Measurements from ENCODE around the gene BICDL1. TPM values are rescaled to one million over a fixed set of nuclear protein-coding genes. Genes with fewer than 3 reads are reported as not detected.

BICDL1 gene
- polyA plus RNA-seq, 3 donors, result 34.3 to 39.1 (median 36.2) TPM

DNA sequence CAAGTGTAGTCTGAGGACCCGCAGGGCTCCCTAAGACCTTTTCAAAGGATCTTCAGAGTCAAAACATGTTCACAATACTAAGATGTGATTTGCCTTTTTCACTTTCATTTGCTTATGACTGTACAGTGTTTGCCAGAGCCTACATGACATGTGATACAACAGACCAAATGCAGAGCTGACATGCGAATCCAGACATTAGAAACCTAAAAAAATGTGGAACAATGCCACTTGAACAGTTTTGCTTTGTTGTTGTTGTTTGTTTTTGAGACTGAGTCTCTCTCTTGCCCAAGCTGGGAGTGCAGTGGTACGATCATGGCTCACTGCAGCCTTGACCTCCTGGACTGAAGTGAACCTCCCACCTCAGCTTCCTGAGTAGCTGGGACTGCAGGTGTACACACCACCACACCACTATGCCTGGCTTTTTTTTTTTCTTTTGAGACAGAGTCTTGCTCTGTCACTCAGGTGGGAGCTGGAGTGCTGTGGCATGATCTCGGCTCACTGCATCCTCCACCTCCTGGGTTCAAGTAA, 132.8 kb downstream of the BICDL1 start:
- no peak for DNase-seq (ENCODE audit: low read depth in 3 of 3, low spot score in 2 of 3)

DNA sequence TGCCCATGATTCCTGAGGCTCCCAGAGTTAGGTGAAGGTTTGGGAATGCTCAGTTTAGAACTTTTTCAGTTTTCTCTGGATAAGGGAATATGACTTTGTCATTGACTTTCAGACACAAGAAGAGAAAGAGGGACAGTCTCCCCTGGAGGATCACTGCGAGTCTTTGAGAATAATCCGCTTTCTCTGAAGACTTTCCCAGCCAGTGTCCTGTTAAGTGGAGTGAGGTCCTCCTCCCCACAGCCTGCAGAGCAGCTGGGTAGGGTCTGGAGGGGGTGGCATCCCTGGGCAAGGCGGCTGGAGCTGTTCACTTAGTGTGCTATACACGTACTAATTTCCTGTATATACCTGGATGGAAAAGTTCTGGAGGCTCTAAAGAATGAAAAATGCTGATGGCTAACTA, 136.0 kb downstream of the BICDL1 start:
- DNase-seq (ENCODE audit: low read depth in 3 of 3, low spot score in 2 of 3), result no peak

DNA sequence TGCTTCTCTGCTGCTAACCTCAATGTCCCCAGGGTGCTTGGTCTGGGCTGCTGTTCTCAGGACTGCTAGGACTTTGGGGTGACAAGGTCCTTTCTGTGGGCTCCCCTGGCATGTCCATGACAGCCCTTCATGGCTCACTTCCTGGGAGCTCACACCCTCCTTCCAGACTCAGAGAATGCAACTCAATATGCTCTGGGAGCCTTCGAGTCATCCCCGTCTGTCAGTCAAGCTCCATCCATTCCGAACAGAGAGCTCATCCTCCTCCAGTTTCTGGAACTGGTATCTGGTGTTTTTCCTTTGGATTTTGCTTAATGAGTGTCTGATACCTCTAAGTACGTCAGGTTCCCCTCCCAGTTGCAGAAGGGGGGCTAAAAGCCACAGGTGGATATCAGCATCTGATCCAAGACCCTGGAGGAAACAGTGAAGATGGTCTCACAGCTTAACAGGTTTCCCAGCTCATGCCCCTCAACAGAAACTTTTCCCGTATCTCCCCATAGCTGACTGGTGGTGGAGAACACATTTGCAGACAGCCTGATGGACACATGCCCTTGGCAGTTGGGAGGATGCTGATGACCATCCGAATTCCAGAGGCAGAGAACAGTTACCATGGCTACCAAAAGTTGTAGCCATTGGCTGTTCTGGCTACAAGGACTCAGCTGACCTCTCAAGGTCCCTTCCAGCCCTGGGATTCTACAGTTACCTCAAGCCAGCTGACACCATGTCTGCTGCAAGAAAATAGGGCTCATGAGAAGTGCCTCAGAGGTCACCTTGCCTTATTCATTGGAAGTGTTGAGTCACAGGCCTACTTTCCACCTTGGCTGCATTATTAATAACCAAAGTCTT, 137.0 kb downstream of the BICDL1 start:
- no peak for DNase-seq (ENCODE audit: low read depth in 3 of 3, low spot score in 2 of 3)

DNA sequence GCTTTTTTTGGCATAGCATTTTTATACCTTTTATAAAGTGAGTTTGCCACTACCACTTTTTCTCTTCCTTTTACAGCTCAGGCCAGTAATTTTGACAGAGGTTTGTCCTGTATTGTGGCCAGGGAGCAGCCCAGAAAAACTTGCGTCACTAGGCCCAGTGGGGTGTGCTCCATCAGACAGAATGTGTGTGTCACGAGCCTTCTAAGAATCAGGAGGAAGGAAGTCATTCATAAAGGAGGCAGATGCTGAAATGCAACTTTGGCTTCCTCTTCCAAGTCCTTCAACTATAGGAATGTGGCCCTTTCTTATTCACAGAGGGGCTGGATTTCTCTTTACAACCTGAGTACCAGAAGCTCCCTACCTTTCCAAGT, 137.6 kb downstream of the BICDL1 start:
- no peak for DNase-seq (ENCODE audit: low read depth in 3 of 3, low spot score in 2 of 3)

DNA sequence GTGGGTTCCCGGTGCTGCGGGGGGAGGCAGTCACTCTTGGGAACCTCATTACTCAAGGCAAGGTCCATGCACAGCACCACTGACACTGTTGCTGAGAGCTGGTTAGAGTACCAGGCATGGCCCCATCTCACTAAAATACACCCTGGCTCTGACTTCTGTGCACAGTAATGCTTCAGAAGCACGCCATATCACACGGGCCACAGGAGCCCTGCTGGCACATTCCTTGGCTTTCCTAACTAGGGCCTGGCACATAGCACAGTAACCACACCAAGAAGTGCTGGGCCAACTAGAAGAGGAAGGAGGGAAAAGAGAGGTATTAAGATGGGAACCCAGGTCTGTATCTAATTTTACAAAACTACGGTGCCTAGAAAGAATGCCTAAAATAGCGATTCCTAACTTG, 141.0 kb downstream of the BICDL1 start:
- no peak for DNase-seq (ENCODE audit: low read depth in 3 of 3, low spot score in 2 of 3)

DNA sequence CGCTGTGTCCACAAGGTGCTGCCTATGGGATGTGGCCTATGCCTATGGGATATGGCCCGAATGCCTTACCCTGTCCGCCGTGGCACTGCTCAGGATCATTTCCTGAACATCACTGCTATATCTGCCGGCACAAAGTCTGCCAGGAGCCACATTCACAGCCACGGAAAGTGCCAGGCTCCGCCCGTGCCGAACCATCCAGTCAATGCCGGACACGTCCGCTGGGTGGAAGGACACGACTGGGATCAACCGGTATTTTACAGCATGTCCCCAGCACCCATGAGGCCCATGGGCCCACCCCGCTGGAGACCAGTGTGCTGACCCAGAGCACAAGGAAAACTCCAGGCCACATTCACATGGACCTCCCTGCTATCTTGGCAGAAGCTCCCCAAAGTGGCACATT, 142.1 kb downstream of the BICDL1 start:
- no peak for DNase-seq (ENCODE audit: low read depth in 3 of 3, low spot score in 2 of 3)

DNA sequence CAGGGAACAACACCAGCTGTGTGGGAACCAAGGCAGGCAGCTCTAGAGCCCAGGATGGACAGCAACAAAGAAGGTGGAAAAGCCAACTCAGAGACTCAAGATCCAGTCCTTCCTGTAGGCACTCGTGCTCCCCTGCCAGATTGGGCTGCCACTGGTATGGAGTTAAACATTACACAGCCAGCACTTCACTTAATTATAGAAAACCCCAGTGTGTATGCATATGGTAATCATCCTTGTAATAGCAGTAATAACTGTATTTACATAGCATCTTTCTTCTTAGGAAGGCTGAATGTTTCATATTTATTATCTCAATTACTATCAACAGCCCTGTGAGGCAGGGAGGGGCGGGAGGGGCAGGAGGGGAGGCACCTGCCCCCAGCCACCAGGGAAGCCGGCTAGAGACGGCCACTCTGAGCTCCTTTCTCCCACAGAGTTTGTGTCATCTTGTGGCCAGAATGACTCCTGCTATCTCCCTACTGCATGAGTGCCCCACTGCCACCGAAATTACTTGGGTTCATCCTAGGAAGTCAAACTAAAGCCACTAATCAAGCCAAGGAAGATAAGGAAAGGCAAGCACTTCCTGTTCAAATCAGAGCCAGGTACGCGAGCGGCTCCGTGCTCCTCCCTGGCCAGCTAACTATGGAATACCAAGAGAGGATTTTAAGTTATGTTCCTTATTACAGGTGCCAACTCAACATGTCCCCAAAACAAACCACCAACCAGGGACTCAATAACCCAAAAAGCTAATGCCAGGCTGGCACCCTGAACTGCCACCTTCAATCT, 143.2 kb downstream of the BICDL1 start:
- no peak for DNase-seq (ENCODE audit: low read depth in 3 of 3, low spot score in 2 of 3)

DNA sequence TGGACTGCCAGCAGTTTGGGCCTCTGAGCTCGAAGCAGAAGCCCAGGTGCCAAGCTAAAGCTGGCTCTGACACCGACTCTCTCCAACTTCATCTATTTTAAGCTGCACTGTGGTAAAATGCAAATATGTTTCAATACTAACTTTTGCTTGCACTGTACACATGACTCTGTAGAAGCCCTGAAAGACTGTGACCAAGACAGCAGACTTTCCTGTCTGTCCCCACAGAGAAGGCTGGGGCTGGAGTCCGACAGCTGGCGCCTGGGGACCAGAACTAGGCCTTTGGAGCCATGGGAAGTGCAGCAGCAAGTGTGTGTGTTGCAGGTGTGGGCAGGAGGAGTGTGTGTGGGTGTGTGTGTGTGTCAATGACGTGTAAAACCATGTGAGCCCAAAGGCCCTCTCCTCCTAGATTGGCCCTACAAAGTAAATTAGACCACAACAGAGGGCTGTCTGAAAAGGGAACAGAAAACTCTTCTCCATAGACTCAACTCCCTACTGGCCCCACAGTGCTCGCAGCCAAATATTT, 143.9 kb downstream of the BICDL1 start:
- no peak for DNase-seq (ENCODE audit: low read depth in 3 of 3, low spot score in 2 of 3)

DNA sequence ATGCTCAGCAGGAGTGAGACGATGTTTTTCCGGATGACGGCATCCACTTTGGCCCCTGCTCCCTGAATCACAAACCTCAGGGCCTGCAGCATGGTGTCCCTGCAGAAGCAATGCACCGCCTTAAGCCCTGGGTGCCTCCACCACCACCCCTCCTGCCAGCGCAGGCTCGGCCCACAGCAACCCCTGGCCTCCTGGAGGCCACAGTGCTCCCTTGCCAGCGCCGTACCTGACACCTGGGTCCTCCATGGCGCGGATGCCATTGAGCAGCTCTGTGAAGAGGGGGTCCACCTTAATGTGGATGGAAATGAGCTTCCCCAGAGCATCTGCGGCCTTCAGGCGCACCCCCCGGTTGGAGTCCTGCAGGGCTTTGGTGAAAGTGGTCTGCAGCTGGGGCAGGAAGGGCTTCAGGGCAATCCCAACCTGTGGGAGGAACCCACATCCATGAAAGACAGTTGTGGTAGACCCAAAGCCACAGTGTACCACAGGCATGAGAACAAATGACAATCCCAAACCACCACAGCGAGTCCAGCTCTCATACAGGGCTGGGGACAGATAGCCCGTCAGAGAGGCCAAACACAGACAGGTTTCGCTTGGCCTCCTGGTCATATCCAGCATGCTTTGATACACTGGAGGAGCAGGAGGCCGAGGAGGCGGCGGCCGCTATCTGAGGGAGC, 145.4 kb downstream of the BICDL1 start:
- DNase-seq (ENCODE audit: low read depth in 3 of 3, low spot score in 2 of 3), result no peak

DNA sequence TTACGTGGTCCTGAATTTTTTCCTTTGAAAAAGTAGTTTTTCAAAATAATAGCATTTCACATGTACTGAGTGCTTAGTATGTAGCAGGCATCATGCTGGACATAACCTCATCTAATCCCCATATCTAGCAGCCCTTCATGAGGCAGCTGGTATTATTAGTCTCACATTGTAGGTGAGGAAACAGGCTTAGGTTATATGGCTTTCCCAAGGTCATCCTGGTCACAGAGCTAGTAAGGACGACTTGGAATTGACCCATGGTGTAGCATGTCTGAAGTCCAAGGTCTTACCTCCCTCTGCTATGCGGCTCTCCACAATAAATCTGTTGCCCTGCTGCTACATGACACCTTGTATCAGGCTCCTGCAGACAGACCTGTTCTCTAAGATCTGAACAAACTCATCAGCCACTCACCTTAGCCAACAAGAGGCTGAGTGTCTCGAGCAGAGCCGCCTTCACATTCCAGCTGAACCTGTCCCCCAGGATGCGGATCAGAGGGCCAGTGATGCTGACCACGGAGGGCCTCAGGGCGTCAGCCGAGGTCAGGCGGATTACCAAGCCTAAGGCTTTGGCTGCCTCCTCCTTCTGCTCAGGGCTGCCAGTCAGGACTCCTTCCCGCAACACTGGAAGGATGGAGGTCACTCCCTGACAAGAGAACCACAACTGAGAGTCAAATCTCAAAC, 147.2 kb downstream of the BICDL1 start:
- no peak for DNase-seq (ENCODE audit: low read depth in 3 of 3, low spot score in 2 of 3)

DNA sequence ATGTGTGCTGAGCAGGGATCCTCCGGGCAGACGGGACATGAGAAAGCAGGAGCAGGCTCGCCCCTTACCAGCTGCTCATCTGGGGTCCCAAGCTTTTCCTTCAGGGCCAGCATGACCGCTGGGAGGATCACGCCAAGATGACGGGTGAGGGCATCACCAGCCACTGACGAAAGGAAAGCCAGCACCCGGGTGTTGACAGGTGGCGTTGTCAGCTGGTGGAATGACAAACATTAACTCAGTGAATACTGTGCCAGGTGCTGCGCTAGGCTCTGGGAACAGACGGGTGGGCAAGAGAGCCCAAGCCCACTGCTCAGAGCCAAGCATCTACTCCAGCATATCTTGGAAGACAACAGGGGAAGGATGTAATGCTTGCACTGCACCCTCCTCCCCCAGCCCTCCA, 148.8 kb downstream of the BICDL1 start:
- DNase-seq (ENCODE audit: low read depth in 3 of 3, low spot score in 2 of 3), result no peak

DNA sequence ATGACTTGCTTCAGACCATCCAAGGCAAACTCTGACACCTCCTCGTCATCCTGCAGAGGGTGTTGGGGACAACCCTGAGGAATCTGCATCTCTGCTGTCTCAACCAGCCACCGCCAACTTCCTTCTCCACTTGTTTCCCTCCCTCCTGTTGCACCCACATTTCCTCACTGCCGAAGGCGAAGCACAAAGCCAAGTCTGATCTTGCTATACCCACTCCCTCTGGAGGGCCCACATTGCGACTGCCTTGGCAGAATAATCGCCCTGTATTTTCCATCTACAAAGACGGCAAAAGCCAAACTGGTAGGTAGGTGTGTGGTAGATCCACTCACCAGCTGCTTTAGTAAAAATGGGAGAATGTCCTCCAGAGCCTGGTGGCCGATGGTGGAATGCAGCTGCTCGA, 149.3 kb downstream of the BICDL1 start:
- DNase-seq (ENCODE audit: low read depth in 3 of 3, low spot score in 2 of 3), result no peak

DNA sequence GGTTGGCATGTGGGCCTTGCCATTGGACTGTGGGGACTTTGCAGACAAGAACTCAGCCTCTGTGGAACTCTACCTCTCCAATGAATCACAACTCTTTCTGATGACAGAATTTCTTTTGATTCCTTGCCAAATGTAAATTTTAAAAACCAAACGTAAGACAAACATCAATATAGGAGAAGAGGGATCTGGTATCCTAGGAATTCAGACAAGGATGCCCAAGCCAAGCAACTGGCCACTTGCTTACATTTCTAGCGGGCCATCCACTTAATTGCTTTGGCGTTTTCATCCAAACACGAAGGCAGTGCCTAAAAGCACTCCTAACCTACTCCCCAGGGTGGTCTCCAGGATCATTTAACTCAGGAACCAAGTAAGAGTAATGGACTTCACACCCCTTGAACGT, 150.9 kb downstream of the BICDL1 start:
- DNase-seq (ENCODE audit: low read depth in 3 of 3, low spot score in 2 of 3), result no peak

DNA sequence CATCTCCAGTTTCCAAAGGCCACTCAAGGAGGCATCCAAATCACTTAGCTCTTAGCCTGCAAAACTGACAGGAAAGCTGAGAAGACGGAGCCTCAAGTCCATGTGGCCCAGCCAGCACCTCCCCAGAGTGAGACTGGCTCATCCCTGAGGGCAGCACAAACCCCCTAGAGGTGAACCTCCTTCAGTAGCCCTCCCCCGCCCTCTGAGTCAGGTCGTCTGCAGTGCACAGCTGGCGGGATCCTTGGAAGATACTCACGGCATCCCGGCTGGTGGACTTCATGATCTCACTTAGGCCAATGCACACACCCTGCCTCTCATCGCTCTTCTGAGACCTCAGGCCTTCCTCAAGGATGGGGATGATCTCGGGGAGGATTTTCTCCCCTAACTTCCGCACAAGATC, 151.6 kb downstream of the BICDL1 start:
- no peak for DNase-seq (ENCODE audit: low read depth in 3 of 3, low spot score in 2 of 3)

DNA sequence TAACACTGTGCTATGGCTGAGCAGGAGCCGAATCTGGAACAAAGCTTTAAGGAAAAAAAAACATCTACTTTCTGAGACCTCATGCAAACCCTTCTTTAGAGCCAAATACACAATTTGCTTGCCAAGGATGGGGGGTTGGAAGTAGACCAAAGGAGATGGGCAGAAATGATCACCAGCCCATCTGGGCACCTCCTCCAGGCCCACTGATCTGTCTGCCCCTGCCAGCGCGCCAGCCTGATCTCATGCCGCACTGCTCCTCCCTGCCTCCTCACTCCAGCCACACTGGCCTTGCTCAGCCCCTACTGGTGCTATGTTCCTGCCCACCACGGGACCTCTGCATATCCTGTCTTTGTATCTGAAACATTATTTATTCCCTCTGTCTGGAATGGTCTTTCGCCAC, 152.3 kb downstream of the BICDL1 start:
- no peak for DNase-seq (ENCODE audit: low read depth in 3 of 3, low spot score in 2 of 3)

DNA sequence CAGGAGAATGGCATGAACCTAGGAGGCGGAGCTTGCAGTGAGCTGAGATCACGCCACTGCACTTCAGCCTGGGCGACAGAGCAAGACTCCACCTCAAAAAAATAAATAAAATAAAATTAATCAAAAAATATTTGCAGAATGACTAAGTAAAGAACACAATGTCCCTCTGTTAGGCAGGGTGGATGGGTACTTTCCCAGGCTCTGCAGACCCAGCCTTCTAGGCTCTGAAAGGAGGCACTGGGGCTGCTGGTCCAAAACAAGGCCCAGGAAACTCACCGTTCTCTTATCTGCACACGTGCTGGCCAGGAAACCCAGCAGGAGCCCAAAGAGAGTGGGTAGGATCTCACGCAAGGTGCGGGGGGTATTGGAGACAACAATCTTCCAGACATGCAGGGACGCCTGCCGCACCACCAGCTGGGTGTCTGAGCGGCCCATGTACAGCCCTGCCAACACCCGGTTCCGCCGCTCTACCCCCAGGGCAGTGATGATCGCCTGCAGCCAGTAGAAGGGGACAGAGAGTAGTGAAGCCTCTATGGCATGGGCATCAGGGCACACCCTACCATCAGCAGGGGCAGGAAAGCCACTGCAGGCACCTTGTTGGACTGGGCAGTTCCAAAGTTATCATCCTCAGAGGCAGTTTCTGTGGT, 153.3 kb downstream of the BICDL1 start:
- no peak for DNase-seq (ENCODE audit: low read depth in 3 of 3, low spot score in 2 of 3)
